ENCODE data around the gene ZCWPW1. TPM values are rescaled to one million over a fixed set of nuclear protein-coding genes. Genes with fewer than 3 reads are reported as not detected.
"Not testable (repeated sequence)": the region's sequence is repeated elsewhere in the genome, so short reads cannot be mapped to it uniquely, and the experiment has no call there.

The ZCWPW1 gene
- total RNA-seq, 1 experiment from 2014 or later, result 5.2 TPM

- DNase-seq (ENCODE audit: low read depth), result no peak
Observed at GRCh38 chr7:100353685-100354330, 74.7 kb downstream of the ZCWPW1 start.

DNA sequence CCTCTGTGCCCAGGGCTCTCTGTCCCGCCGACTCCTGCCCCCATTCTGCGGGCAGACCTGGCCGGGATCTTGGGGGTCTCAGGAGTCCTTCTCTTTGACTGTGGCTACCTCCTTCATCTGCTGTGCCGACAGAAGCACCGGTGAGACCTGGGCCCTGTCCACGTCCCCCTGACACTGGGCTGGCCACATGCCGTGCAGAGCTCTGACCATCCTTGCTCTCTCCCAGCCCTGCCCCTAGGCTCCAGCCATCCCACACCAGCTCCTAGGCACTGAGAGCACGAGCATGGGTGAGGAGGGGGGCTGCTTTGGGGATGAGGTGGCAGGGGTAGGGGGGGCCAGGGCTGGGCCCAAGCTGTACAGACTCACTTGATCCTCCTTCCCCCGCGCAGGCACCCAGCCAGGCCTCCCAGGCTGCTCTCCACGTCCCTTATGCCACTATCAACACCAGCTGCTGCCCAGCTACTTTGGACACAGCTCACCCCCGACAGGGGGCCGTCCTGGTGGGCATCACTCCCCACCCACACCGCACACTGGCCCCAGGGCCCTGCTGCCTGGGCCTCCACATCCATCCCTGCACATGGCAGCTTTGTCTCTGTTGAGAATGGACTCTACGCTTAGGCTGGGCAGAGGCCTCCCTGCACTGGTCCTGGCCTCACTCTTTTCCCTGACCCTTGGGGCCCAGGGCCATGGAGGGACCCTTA, 75.4 kb downstream of the ZCWPW1 start:
- no peak for DNase-seq (ENCODE audit: low read depth)

GRCh38 chr7:100352230-100352781, 76.2 kb downstream of the ZCWPW1 start:
- DNase-seq (ENCODE audit: low read depth), result not testable (repeated sequence)

DNA sequence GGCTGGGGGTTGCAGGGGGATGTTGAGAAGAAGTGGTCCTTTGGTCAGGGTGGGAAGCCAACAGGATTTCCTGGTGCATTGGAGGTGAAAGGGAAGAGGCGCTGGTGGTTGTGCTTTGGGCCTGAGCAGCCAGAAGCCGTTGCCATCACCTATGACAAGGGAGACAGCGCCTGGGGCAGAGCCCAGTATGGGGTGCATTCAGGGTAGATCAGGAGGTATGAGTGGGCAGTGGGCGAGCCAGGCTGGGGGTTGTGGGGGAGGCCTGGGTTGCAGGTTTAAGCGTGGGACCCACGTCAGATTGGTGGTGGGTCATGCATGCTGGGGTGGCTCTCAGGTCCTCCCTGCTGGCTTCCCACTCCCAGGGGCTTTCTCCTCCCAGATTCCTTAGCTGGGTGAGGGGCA, 76.8 kb downstream of the ZCWPW1 start:
- DNase-seq (ENCODE audit: low read depth), result no peak

Other genes with a start within 250 kb of the ZCWPW1 start
- not detected in 2 replicates for gene PVRIG, start 208.8 kb downstream of the ZCWPW1 start, total RNA-seq (2014; rRNA removed; shearing (Covaris generic))
- not detected in 2 replicates for gene SPDYE3, start 121.0 kb downstream of the ZCWPW1 start, total RNA-seq (2014; rRNA removed; shearing (Covaris generic))
- 7.0 and 8.0 TPM in 2 replicates for gene PILRB, start 70.6 kb downstream of the ZCWPW1 start, total RNA-seq (2014; rRNA removed; shearing (Covaris generic))
- gene PILRA, start 55.2 kb downstream of the ZCWPW1 start, total RNA-seq (2014; rRNA removed; shearing (Covaris generic)), result 0.54 TPM in 1 of 2 replicates, not detected in the other
- gene MEPCE, start 1.1 kb upstream of the ZCWPW1 start, total RNA-seq (2014; rRNA removed; shearing (Covaris generic)), result 32.7 and 48.2 TPM in 2 replicates
- gene PPP1R35, start 7.8 kb upstream of the ZCWPW1 start, total RNA-seq (2014; rRNA removed; shearing (Covaris generic)), result 17.7 and 23.7 TPM in 2 replicates
- 2.4 TPM in 1 of 2 replicates, not detected in the other for gene SPACDR, start 35.6 kb upstream of the ZCWPW1 start, total RNA-seq (2014; rRNA removed; shearing (Covaris generic))
- gene TSC22D4, start 50.5 kb upstream of the ZCWPW1 start, total RNA-seq (2014; rRNA removed; shearing (Covaris generic)), result 28.1 and 43.6 TPM in 2 replicates
- gene NYAP1, start 55.2 kb upstream of the ZCWPW1 start, total RNA-seq (2014; rRNA removed; shearing (Covaris generic)), result 0.02 TPM in 1 of 2 replicates, not detected in the other
- 10.9 and 24.0 TPM in 2 replicates for gene AGFG2, start 110.5 kb upstream of the ZCWPW1 start, total RNA-seq (2014; rRNA removed; shearing (Covaris generic))
- gene SAP25, start 145.2 kb upstream of the ZCWPW1 start, total RNA-seq (2014; rRNA removed; shearing (Covaris generic)), result not detected in 2 replicates
- gene LRCH4, start 157.4 kb upstream of the ZCWPW1 start, total RNA-seq (2014; rRNA removed; shearing (Covaris generic)), result 12.2 and 16.0 TPM in 2 replicates
- 0.05 and 0.44 TPM in 2 replicates for gene FBXO24, start 157.6 kb upstream of the ZCWPW1 start, total RNA-seq (2014; rRNA removed; shearing (Covaris generic))
- 7.8 and 10.3 TPM in 2 replicates for gene PCOLCE, start 173.7 kb upstream of the ZCWPW1 start, total RNA-seq (2014; rRNA removed; shearing (Covaris generic))
- 15.6 and 22.0 TPM in 2 replicates for gene MOSPD3, start 183.8 kb upstream of the ZCWPW1 start, total RNA-seq (2014; rRNA removed; shearing (Covaris generic))
- 1.6 and 1.8 TPM in 2 replicates for gene TFR2, start 212.8 kb upstream of the ZCWPW1 start, total RNA-seq (2014; rRNA removed; shearing (Covaris generic))
- gene ACTL6B, start 227.7 kb upstream of the ZCWPW1 start, total RNA-seq (2014; rRNA removed; shearing (Covaris generic)), result not detected in 2 replicates
- 88.6 and 151 TPM in 2 replicates for gene GNB2, start 245.0 kb upstream of the ZCWPW1 start, total RNA-seq (2014; rRNA removed; shearing (Covaris generic))

Measured in M059J (cell line).